Testis (tissue), 3 donors: ENCODE results near the gene CIBAR2. TPM values are rescaled to one million over a fixed set of nuclear protein-coding genes. Genes with fewer than 3 reads are reported as not detected.

ENCODE experiments used
- DNase-seq: peaks from one replicate; pipeline ENCODE4 v3.0.0-alpha.2; 2019
- H3K27ac ChIP-seq, 2 donors: fragments of 200-600 bp; sonication (generic); one replicate each; pipeline ENCODE4 v1.5.1; 2019
- H3K27me3 ChIP-seq: fragments of 200-600 bp; sonication (generic); one replicate; pipeline ENCODE4 v1.5.1; 2019
- H3K36me3 ChIP-seq: fragments of 200-600 bp; sonication (generic); one replicate; pipeline ENCODE4 v1.5.1; 2017; ENCODE audit warnings: low read depth; ENCODE audit errors: missing control alignments
- H3K4me1 ChIP-seq: fragments of 200-600 bp; sonication (generic); one replicate; pipeline ENCODE4 v1.5.1; 2019
- H3K4me3 ChIP-seq, 2 donors: fragments of 200-600 bp; sonication (generic); one replicate each; pipeline ENCODE4 v1.5.1; 2017 to 2019
- H3K9me3 ChIP-seq: fragments of 200-600 bp; sonication (generic); one replicate; pipeline ENCODE4 v1.5.1; 2017
- CTCF ChIP-seq, 3 experiments: fragments of 450-650 bp in 2 of 3; fragments of 200-600 bp in 1 of 3; sonication (generic) in 1 of 3; IDR thresholded peaks; one replicate each; pipeline ENCODE4 v1.5.1; 2016 to 2019; ENCODE audit warnings: antibody characterized with exemption in 3 of 3, mild to moderate bottlenecking in 2 of 3, moderate library complexity in 1 of 3
- POLR2A ChIP-seq: fragments of 450-650 bp; IDR thresholded peaks from one replicate; pipeline ENCODE4 v1.6.1; 2017; ENCODE audit warnings: antibody characterized with exemption, mild to moderate bottlenecking, moderate library complexity
- WGBS, 2 donors: methylation state at CpG; one replicate each; pipeline ENCODE4 v1.1.5; 2018; 5-methylcytosine and 5-hydroxymethylcytosine counted together
- intact Hi-C: fragments of 100-400 bp; cut with DNase I; formaldehyde crosslinking; loops from one replicate; pipeline ENCODE4 v1.15.1; 2023; ENCODE audit warnings: low total_unique reads
- polyA plus RNA-seq: library from polyadenylated mRNA; stranded (reverse); fragments of 350-450 nt; fragmentation: Illumina TruSeq; extraction: RNeasy Lipid Tissue Mini Kit (QIAGEN cat#74804); gene quantifications from one replicate; pipeline ENCODE4 v1.2.3, GENCODE V29; 2014; ENCODE audit warnings: low read depth, low replicate concordance; ENCODE audit not compliant: insufficient read depth
- total RNA-seq, 2 donors: library from RNA; depleted of rRNA; stranded (reverse); fragments of >200 nt; gene quantifications; one replicate each; pipeline ENCODE4 v1.2.3, GENCODE V29; 2016

The CIBAR2 gene
- total and polyA plus RNA-seq, 3 donors from 2014 or later = 0.24 to 1.6 TPM; not detected in 1

- WGBS, 2 donors = 89% methylated on average over 11 of the region's 11 CpGs
- no peaks in the 10 kb centered on the region for H3K9me3 ChIP-seq
- TF ChIP-seq POLR2A (no peak), CTCF (IDR thresholded peaks at IDR 0.05) (no peak)
- no peaks in the 10 kb centered on the region for H3K4me1 ChIP-seq
- H3K27me3 ChIP-seq = no peaks in the 10 kb centered on the region
- no peak for DNase-seq
- H3K27ac ChIP-seq = no peak overlapping the region
- H3K36me3 ChIP-seq = no peaks in the 10 kb centered on the region
- H3K4me3 ChIP-seq = no peak overlapping the region
- intact Hi-C loops = no loop called here
Measured at GRCh38 chr16:85107532-85107931, 4.7 kb downstream of the CIBAR2 start.

- H3K4me1 ChIP-seq = no peaks in the 10 kb centered on the region
- 83 to 87% methylated on average over 9 of the region's 9 CpGs for WGBS, 2 donors
- no peak overlapping the region for H3K27ac ChIP-seq
- DNase-seq = no peak
- H3K36me3 ChIP-seq = no peaks in the 10 kb centered on the region
- no peaks in the 10 kb centered on the region for H3K27me3 ChIP-seq
- no peak for TF ChIP-seq POLR2A
- no peak for TF ChIP-seq CTCF (IDR thresholded peaks at IDR 0.05)
- intact Hi-C loops = no loop called here
- H3K9me3 ChIP-seq = no peaks in the 10 kb centered on the region
- no peak overlapping the region for H3K4me3 ChIP-seq
Measured at GRCh38 chr16:85107083-85107482, 5.2 kb downstream of the CIBAR2 start.

- Histone ChIP-seq H3K4me3 (no peak overlapping the region), H3K4me1 (no peaks in the 10 kb centered on the region), H3K27me3 (no peaks in the 10 kb centered on the region), H3K27ac (no peak overlapping the region), H3K36me3 (no peaks in the 10 kb centered on the region), H3K9me3 (no peaks in the 10 kb centered on the region)
- WGBS, 2 donors = 82 to 91% methylated on average over 4 to 5 of the region's 5 CpGs
- intact Hi-C loops = no loop called here
- TF ChIP-seq POLR2A (no peak), CTCF (IDR thresholded peaks at IDR 0.05) (no peak)
- no peak for DNase-seq
Measured at GRCh38 chr16:85105475-85105874, 6.8 kb downstream of the CIBAR2 start.

- TF ChIP-seq CTCF (IDR thresholded peaks at IDR 0.05) (no peak), POLR2A (no peak)
- DNase-seq = no peak
- intact Hi-C loops = no loop called here
Measured at GRCh38 chr16:85104821-85105391, 7.4 kb downstream of the CIBAR2 start.

GRCh38 chr16:85104147-85104546 is 8.1 kb downstream of the CIBAR2 start:
- Histone ChIP-seq H3K36me3 (no peaks in the 10 kb centered on the region), H3K4me1 (no peaks in the 10 kb centered on the region), H3K4me3 (no peak overlapping the region), H3K27me3 (no peaks in the 10 kb centered on the region), H3K27ac (no peak overlapping the region), H3K9me3 (no peaks in the 10 kb centered on the region)
- WGBS, 2 donors = 91 to 96% methylated on average over 9 to 12 of the region's 12 CpGs
- DNase-seq = no peak
- intact Hi-C loops = no loop called here
- TF ChIP-seq POLR2A = no peak
- TF ChIP-seq CTCF (IDR thresholded peaks at IDR 0.05) = no peak

More at GRCh38 chr16:85104821-85105391, 7.4 kb downstream of the CIBAR2 start:
- Histone ChIP-seq H3K9me3 (no peaks in the 10 kb centered on the region), H3K36me3 (no peaks in the 10 kb centered on the region), H3K4me3 (no peak overlapping the region), H3K4me1 (no peaks in the 10 kb centered on the region), H3K27me3 (no peaks in the 10 kb centered on the region), H3K27ac (no peak overlapping the region)
- WGBS, 2 donors = 74 to 80% methylated on average over 9 to 11 of the region's 11 CpGs
